Stimulated activated CD8-positive, alpha-beta memory T cell treated with anti-CD3 and anti-CD28 coated beads, Interleukin-7, amount 100 ng/mL, for 1 hour (primary cell): ENCODE data around the gene THRB.

ENCODE experiments used
- DNase-seq, 2 donors: peaks; one replicate each; pipeline ENCODE4 v3.0.0-alpha.2; 2020; ENCODE audit warnings: low read depth in 2 of 2

THRB gene

GRCh38 chr3:24512564-24513197 lies 18.0 kb upstream of the THRB start:
- DNase-seq = no peak

- DNase-seq = no peak
Measured at GRCh38 chr3:24510030-24510648, 15.5 kb upstream of the THRB start.

- DNase-seq = no peak
Measured at GRCh38 chr3:24508423-24508839, 13.8 kb upstream of the THRB start.

- no peak for DNase-seq
Measured at GRCh38 chr3:24507776-24508422, 13.2 kb upstream of the THRB start.

- no peak for DNase-seq
Measured at GRCh38 chr3:24506966-24507775, 12.5 kb upstream of the THRB start.

- no peak for DNase-seq
Measured at GRCh38 chr3:24505691-24506550, 11.3 kb upstream of the THRB start.

GRCh38 chr3:24504772-24505171 lies 10.1 kb upstream of the THRB start:
- DNase-seq = no peak

GRCh38 chr3:24503616-24504113 lies 9.0 kb upstream of the THRB start:
- DNase-seq = no peak

- no peak for DNase-seq
Measured at GRCh38 chr3:24502690-24503089, 8.0 kb upstream of the THRB start.

GRCh38 chr3:24500806-24501205 lies 6.2 kb upstream of the THRB start:
- no peak for DNase-seq

- DNase-seq = no peak
Measured at GRCh38 chr3:24499991-24500390, 5.3 kb upstream of the THRB start.

- no peak for DNase-seq
Measured at GRCh38 chr3:24498796-24499195, 4.1 kb upstream of the THRB start.

GRCh38 chr3:24498391-24498790 lies 3.7 kb upstream of the THRB start:
- DNase-seq = no peak

GRCh38 chr3:24497942-24498341 lies 3.3 kb upstream of the THRB start:
- DNase-seq = no peak

GRCh38 chr3:24496529-24497482 lies 2.2 kb upstream of the THRB start:
- DNase-seq = no peak

- no peak for DNase-seq
Measured at GRCh38 chr3:24495326-24495994, 810 bp upstream of the THRB start.

- no peak for DNase-seq
Measured at GRCh38 chr3:24493746-24494617, 668 bp downstream of the THRB start.

- DNase-seq = no peak
Measured at GRCh38 chr3:24492971-24493551, 1.6 kb downstream of the THRB start.
